HEK293 (cell line): ENCODE results near the gene UBAP2.

ENCODE experiments used
- TSHZ1 ChIP-seq: fragments of 450-650 bp; formaldehyde crosslinking; IDR thresholded peaks from 2 replicates; pipeline ENCODE4 v1.5.1; 2016; ENCODE audit warnings: missing biosample characterization, missing genetic modification characterization, borderline replicate concordance
- ZNF112 ChIP-seq: fragments of 450-650 bp; formaldehyde crosslinking; IDR thresholded peaks from 2 replicates; pipeline ENCODE4 v1.5.0; 2017; ENCODE audit warnings: missing biosample characterization, missing genetic modification characterization
- ZNF114 ChIP-seq: fragments of 450-650 bp; formaldehyde crosslinking; IDR thresholded peaks from 2 replicates; pipeline ENCODE4 v1.5.0; 2017; ENCODE audit warnings: missing biosample characterization, missing genetic modification characterization
- ZNF214 ChIP-seq: fragments of 450-650 bp; formaldehyde crosslinking; IDR thresholded peaks from 2 replicates; pipeline ENCODE4 v1.5.1; 2017; ENCODE audit warnings: missing biosample characterization, mild to moderate bottlenecking, missing genetic modification characterization, borderline replicate concordance
- ZNF24 ChIP-seq: fragments of 450-650 bp; formaldehyde crosslinking; IDR thresholded peaks from 2 replicates; pipeline ENCODE4 v1.5.1; 2016; ENCODE audit warnings: missing biosample characterization, missing genetic modification characterization
- ZNF416 ChIP-seq: fragments of 450-650 bp; formaldehyde crosslinking; IDR thresholded peaks from 2 replicates; pipeline ENCODE4 v1.5.1; 2016; ENCODE audit warnings: missing biosample characterization, missing genetic modification characterization
- ZNF747 ChIP-seq: fragments of 450-650 bp; formaldehyde crosslinking; IDR thresholded peaks from 2 replicates; pipeline ENCODE4 v1.5.1; 2016; ENCODE audit warnings: missing biosample characterization, missing genetic modification characterization
- ZSCAN30 ChIP-seq: fragments of 450-650 bp; IDR thresholded peaks from 2 replicates; pipeline ENCODE4 v1.5.1; 2018; ENCODE audit warnings: missing biosample characterization, mild to moderate bottlenecking, missing genetic modification characterization, moderate library complexity
- TF ChIP-seq, protein P1 (sequence below): fragments of 450-650 bp; formaldehyde crosslinking; IDR thresholded peaks from 2 replicates; pipeline ENCODE4 v1.5.1; 2016; ENCODE audit warnings: missing biosample characterization, missing genetic modification characterization

DNA sequence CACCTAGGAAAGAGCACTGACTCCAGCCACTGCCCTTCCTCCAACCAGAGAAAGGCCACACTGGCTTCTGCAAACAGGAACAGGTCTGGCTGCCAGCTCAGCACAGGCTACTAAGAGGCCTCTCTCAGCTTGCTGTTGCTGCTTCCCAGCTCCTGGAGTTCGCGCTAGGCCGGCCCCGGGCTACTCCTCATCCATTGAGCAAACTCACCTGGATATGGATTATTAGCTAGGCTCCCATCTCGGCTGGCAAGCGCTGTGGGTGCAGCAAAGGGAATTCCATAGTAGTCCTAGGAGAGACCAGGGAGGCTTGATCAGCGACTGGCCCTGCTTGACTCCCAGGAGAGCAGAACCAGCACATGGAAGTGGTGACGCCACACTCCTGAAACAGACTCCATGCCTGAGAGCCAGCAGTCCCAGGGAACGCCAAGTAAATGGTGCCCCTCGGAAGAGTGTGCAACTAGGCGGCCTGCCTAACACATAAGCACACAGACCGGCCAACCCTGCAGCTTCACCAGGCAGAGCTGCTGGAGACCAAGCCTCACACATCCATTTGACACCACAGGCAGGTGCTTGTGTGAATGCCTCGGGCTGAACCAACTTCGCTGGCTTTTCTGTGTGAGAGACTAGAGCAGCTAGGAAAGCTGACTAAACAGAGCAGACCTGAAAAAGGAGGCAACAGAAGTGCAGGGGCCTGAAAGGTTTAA, 124.5 kb downstream of the UBAP2 start:
- TF ChIP-seq, protein P1, sequence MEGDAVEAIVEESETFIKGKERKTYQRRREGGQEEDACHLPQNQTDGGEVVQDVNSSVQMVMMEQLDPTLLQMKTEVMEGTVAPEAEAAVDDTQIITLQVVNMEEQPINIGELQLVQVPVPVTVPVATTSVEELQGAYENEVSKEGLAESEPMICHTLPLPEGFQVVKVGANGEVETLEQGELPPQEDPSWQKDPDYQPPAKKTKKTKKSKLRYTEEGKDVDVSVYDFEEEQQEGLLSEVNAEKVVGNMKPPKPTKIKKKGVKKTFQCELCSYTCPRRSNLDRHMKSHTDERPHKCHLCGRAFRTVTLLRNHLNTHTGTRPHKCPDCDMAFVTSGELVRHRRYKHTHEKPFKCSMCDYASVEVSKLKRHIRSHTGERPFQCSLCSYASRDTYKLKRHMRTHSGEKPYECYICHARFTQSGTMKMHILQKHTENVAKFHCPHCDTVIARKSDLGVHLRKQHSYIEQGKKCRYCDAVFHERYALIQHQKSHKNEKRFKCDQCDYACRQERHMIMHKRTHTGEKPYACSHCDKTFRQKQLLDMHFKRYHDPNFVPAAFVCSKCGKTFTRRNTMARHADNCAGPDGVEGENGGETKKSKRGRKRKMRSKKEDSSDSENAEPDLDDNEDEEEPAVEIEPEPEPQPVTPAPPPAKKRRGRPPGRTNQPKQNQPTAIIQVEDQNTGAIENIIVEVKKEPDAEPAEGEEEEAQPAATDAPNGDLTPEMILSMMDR (tag by site-specific recombination): no peak
- TF ChIP-seq ZNF112 (tag by site-specific recombination): no peak
- TF ChIP-seq ZNF214 (tag by site-specific recombination): no peak
- TF ChIP-seq ZNF114 (tag by site-specific recombination): no peak
- no peak for TF ChIP-seq ZNF747 (tag by site-specific recombination)
- TF ChIP-seq ZNF24 (tag by site-specific recombination): no peak
- TF ChIP-seq ZSCAN30 (tag by site-specific recombination): no peak
- TF ChIP-seq TSHZ1 (tag by site-specific recombination): no peak
- no peak for TF ChIP-seq ZNF416 (tag by site-specific recombination)
